Islet precursor cell (in vitro differentiated cells): ENCODE measurements around the gene MSH3.
"Not testable (repeated sequence)": the region's sequence is repeated elsewhere in the genome, so short reads cannot be mapped to it uniquely, and the experiment has no call there.

Experiments used
- DNase-seq: peaks from one replicate; pipeline ENCODE4 v3.0.0-alpha.2; 2018

Gene MSH3

DNA sequence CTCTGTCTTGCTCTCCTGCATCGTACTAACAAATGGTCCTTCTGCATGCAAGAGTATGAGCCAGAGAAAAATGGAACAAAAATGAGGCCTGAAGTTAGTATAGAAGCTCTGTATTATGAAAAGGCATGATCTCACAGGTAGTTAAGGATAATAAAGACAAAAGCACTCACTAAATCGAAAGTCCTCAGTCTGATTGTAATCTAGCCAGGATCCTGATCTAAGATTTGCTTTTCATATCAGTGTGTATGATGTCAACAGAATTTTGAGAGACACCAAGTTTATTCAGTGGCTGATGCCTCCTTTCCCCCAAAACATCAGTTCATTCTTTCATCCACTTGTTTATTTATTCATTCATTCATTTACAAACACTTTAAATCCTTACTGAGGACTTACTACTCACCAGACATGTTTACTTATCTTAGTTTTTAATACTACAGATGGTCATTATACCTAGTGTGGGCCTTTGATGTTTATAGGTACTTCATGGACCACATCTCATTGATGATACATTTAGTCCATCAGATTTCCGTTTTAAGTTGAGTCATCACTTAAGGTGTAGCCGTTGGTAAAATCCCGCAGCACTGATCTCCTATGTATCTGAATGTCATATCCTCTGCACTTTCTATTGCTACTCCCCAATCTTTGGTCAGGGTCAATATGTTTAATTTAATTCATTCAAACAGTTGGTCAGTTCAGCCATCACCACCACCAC lies 105.6 kb downstream of the MSH3 start:
- no peak for DNase-seq

DNA sequence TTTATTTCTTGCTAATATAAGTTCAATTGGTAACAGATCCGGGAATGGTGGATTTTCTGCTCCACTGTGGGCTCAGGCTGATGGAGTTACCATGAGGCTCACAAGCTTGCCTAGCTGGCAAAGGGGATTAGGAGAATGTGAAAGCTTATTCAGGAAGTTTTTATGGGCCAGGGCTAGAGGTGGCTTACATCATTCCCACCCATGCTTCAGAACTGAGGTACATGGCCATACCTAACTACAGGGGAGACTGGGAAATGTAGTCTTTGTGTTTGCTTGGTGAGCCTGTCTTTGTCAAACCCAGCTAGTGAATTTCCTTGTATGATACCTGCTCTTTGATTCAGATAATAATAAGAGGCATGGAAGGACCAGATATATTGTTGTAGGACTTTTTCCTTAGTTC lies 106.2 kb downstream of the MSH3 start:
- DNase-seq: no peak

- DNase-seq: peak; percentile 59
Observed at GRCh38 chr5:80761176-80761575, 106.7 kb downstream of the MSH3 start.

GRCh38 chr5:80761966-80762365 lies 107.5 kb downstream of the MSH3 start:
- no peak for DNase-seq

DNA sequence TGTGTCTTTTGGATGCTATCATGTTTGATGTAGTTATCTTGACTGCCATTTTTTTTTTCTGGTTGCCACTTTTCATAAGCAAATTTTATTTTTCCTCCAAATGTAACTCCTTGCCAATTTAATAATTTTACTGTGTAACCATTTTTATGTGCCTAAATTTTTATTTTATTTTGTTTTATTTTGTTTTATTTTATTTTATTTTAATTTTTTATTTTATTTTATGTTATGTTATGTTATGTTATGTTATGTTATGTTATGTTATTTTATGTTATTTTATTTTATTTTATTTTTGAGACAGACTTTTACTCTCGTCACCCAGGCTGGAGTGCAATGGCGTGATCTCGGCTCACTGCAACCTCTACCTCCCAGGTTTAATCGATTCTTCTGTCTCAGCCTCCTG lies 108.1 kb downstream of the MSH3 start:
- DNase-seq: no peak

DNA sequence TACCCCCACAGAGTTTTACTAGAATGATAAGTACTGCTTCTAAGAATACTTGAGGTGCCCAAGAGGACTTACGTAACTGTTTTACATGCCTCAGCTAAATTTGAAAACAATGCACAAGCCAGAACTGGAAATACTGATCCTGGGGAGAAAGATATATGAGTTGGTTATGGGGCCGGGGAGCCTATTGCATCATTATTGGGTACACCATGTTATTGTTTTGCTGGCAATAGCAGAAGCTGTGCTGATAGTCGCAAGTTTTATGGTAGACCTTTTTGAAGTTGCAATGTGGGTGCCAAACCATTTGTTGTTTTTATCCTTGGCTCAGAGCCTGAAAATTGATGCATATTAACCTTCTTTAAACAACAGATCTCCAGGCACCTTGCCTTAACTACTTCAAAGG lies 108.8 kb downstream of the MSH3 start:
- no peak for DNase-seq

- DNase-seq: no peak
Observed at GRCh38 chr5:80763873-80764647, 109.6 kb downstream of the MSH3 start.

GRCh38 chr5:80764786-80765185 lies 110.3 kb downstream of the MSH3 start:
- no peak for DNase-seq

- DNase-seq: no peak
Observed at GRCh38 chr5:80777347-80778287, 123.2 kb downstream of the MSH3 start.

DNA sequence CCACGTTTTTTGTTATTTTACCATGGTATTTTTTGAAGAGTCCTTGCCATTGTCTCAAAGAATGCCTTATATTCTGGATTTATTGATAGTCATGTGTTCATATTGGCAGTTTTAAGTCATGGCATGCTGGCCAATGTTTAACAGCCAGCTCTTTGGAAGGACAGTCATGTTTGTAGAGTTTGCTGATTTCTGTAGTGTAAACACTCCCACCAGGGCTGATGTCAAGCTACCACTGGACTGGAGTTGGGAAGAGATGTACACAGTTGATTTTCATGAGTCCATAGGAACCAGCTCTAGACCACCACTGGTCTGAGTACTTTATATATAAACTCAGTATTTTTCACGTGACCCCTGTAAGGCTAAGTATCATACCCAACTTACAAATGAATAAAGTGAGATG lies 125.6 kb downstream of the MSH3 start:
- DNase-seq: no peak

- no peak for DNase-seq
Observed at GRCh38 chr5:80780761-80781285, 126.4 kb downstream of the MSH3 start.

DNA sequence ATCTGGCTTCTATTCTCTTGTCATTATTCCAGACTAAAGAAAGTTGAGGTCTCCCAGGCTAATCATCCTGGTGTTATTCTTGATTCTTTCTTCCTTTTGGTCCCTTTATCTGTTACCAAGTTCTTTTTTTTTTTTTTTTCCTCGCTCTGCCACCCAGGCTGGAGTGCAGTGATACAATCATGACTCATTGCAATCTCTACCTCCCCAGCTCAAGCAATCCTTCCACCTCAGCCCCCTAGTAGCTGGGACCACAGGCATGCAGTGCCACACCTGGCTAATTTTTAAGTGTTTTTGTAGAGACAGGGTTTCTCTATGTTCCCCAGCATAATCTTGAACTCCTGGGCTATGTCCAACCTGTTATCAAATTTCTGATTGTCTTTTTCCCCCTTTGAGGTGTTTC lies 126.9 kb downstream of the MSH3 start:
- peak; percentile 78 for DNase-seq

GRCh38 chr5:80782626-80783025 lies 128.2 kb downstream of the MSH3 start:
- DNase-seq: no peak

DNA sequence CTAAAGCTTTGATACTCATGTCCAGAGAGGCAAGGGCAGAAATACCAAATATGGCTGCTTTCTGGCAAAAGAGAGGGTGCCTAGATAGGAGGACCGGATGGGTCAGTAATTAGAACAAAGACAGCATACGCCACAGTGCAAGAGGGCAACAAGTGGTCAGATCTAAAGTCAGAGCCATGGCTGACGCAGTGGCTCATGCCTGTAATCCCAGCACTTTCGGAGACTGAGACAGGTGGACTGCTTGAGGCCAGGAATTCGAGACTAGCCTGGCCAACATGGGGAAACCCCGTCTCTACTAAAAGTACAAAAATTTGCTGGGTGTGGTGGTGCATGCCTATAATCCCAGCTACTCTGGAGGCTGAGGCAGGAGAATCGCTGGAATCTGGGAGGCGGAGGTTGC lies 129.3 kb downstream of the MSH3 start:
- not testable (repeated sequence) for DNase-seq

- DNase-seq: no peak
Observed at GRCh38 chr5:80784451-80784850, 130.0 kb downstream of the MSH3 start.

GRCh38 chr5:80789319-80790016 lies 135.0 kb downstream of the MSH3 start:
- not testable (repeated sequence) for DNase-seq

- no peak for DNase-seq
Observed at GRCh38 chr5:80790698-80791097, 136.2 kb downstream of the MSH3 start.

GRCh38 chr5:80793354-80793753 lies 138.9 kb downstream of the MSH3 start:
- DNase-seq: no peak

GRCh38 chr5:80796846-80797245 lies 142.4 kb downstream of the MSH3 start:
- DNase-seq: no peak

GRCh38 chr5:80797428-80798024 lies 143.1 kb downstream of the MSH3 start:
- DNase-seq: no peak

DNA sequence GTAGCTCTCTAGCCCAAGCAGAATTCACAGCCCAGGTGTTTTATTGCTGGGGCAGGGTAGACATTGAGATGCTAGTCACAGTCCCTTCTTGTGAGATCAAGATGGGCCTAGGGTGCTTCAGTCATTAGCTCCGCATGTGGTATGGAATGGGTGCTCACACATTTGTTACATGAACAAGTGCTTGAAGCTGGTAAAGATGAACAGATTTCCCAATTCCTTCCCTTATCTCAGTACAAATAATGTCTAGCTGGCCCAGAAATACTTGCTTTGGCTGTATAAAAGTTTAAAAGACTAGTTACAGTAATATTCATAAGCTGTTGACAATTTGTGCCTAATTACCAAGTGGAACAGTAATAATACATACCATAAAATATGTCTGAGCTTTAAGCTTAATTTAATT lies 143.7 kb downstream of the MSH3 start:
- no peak for DNase-seq

- no peak for DNase-seq
Observed at GRCh38 chr5:80798633-80799032, 144.2 kb downstream of the MSH3 start.
